Spleen (tissue), 7 donors: ENCODE results near the gene GPR52.

Source experiments
- POLR2A ChIP-seq, 3 donors: fragments of 450-650 bp; IDR thresholded peaks; one replicate each; pipeline ENCODE4 v1.5.1; 2017; ENCODE audit warnings: antibody characterized with exemption in 3 of 3, mild to moderate bottlenecking in 1 of 3
- TF ChIP-seq, protein P1 (sequence below), 11 experiments: fragments of 200-600 bp in 7 of 11; fragments of 450-650 bp in 4 of 11; sonication (generic) in 4 of 11; IDR thresholded peaks in 8 of 11; conservative IDR thresholded peaks in 3 of 11; 1 replicate in 7 of 11; 2 replicates in 4 of 11; pipeline versions ENCODE4 v1.4.0 to v1.8.0; 2016 to 2021; ENCODE audit warnings: antibody characterized with exemption in 11 of 11, inconsistent platforms in 4 of 11, mild to moderate bottlenecking in 1 of 11
- donor health status: DM: no; HTN: no; CAD: no; lungs with moderate emphysema.
- donor health status: DM: no; HTN: no; CAD: no.
- donor health status: DM: no; HTN: no; CAD: no.

- TF ChIP-seq, protein P1, sequence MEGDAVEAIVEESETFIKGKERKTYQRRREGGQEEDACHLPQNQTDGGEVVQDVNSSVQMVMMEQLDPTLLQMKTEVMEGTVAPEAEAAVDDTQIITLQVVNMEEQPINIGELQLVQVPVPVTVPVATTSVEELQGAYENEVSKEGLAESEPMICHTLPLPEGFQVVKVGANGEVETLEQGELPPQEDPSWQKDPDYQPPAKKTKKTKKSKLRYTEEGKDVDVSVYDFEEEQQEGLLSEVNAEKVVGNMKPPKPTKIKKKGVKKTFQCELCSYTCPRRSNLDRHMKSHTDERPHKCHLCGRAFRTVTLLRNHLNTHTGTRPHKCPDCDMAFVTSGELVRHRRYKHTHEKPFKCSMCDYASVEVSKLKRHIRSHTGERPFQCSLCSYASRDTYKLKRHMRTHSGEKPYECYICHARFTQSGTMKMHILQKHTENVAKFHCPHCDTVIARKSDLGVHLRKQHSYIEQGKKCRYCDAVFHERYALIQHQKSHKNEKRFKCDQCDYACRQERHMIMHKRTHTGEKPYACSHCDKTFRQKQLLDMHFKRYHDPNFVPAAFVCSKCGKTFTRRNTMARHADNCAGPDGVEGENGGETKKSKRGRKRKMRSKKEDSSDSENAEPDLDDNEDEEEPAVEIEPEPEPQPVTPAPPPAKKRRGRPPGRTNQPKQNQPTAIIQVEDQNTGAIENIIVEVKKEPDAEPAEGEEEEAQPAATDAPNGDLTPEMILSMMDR (IDR thresholded peaks at IDR 0.05 in 8 of 11, conservative IDR thresholded peaks at IDR 0.05 in 3 of 11), result no peak
- TF ChIP-seq POLR2A (IDR thresholded peaks at IDR 0.05), result no peak
Measured at GRCh38 chr1:174447866-174448530, at the start of gene GPR52.
